Stimulated activated CD8-positive, alpha-beta memory T cell treated with anti-CD3 and anti-CD28 coated beads, Interleukin-4, amount 100 ng/mL, for 48 hours (primary cell): ENCODE measurements around the gene PCDHGA5.
A peak's percentile ranks its signal among the peaks of the same experiment; 100 is the strongest.
"Not testable (repeated sequence)": the region's sequence is repeated elsewhere in the genome, so short reads cannot be mapped to it uniquely, and the experiment has no call there.

Source experiments
- DNase-seq: peaks from one replicate; pipeline ENCODE4 v3.0.0-alpha.2; 2020

The PCDHGA5 gene

GRCh38 chr5:141354900-141355469 lies 9.0 kb upstream of the PCDHGA5 start, which contains the start of gene PCDHGA4:
PCDHGA4 (plus strand) TSS chr5:141355021; CDS start chr5:141355108, 87 bp downstream.
- no peak for DNase-seq

- no peak for DNase-seq
Observed at GRCh38 chr5:141355641-141356040, 8.3 kb upstream of the PCDHGA5 start.

GRCh38 chr5:141356133-141356532 lies 7.8 kb upstream of the PCDHGA5 start:
- DNase-seq, result no peak

- no peak for DNase-seq
Observed at GRCh38 chr5:141356950-141357349, 7.0 kb upstream of the PCDHGA5 start.

- DNase-seq, result no peak
Observed at GRCh38 chr5:141359790-141360426, 4.1 kb upstream of the PCDHGA5 start, which contains the start of gene PCDHGB2. PCDHGB2 (plus strand) TSS chr5:141359994; CDS start chr5:141360136, 142 bp downstream.

- DNase-seq, result no peak
Observed at GRCh38 chr5:141360685-141361084, 3.3 kb upstream of the PCDHGA5 start.

GRCh38 chr5:141362719-141363118 lies 1.2 kb upstream of the PCDHGA5 start:
- DNase-seq, result no peak

GRCh38 chr5:141366016-141366896 lies 2.3 kb downstream of the PCDHGA5 start:
- DNase-seq, result no peak

GRCh38 chr5:141369994-141370848 lies 6.3 kb downstream of the PCDHGA5 start, which contains the start of gene PCDHGB3:
PCDHGB3 (plus strand) TSS chr5:141370242; CDS start chr5:141370395, 153 bp downstream.
- DNase-seq, result no peak

GRCh38 chr5:141371572-141372475 lies 7.9 kb downstream of the PCDHGA5 start:
- DNase-seq, result no peak

GRCh38 chr5:141373673-141374317 lies 9.8 kb downstream of the PCDHGA5 start, which contains the start of gene PCDHGA6:
PCDHGA6 (plus strand) TSS chr5:141373891; CDS start chr5:141374084, 193 bp downstream.
- DNase-seq, result no peak

GRCh38 chr5:141374627-141375026 lies 10.7 kb downstream of the PCDHGA5 start:
- no peak for DNase-seq

- DNase-seq, result not testable (repeated sequence)
Observed at GRCh38 chr5:141375444-141376155, 11.6 kb downstream of the PCDHGA5 start.

- DNase-seq, result no peak
Observed at GRCh38 chr5:141382469-141383294, 18.7 kb downstream of the PCDHGA5 start, which contains the start of gene PCDHGA7. PCDHGA7 (plus strand) TSS chr5:141382742; CDS start chr5:141382900, 158 bp downstream.

- DNase-seq, result no peak
Observed at GRCh38 chr5:141383345-141383744, 19.4 kb downstream of the PCDHGA5 start.

GRCh38 chr5:141384471-141385267 lies 20.7 kb downstream of the PCDHGA5 start:
- no peak for DNase-seq

- peak; percentile 41 for DNase-seq
Observed at GRCh38 chr5:141387557-141388311, 23.8 kb downstream of the PCDHGA5 start, which contains the start of gene PCDHGB4. PCDHGB4 (plus strand) TSS chr5:141387698; CDS start chr5:141387885, 187 bp downstream.
